ENCODE data around the gene CAMSAP2. TPM values are rescaled to one million over a fixed set of nuclear protein-coding genes. Genes with fewer than 3 reads are reported as not detected.

The CAMSAP2 gene
- total RNA-seq, 1 experiment from 2014 or later: 28.6 TPM

DNA sequence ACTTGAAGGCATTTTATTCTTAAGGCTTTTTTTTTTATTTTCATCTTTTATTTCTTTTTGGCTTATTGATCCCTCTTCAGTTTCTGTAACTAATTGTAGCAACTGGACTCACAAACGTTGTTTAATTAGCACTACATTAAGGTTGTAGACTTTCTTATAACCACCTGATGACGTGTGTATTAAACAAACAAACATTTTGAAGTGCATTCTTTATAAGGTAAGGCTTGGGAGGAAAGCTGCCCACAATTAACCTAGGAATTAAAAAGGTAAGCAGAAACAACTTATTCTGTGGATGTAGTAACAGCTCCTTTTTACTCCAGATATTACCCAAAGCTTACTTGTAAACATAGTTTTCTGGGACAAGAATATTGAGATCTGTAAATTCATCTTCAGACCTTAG lies 55.0 kb downstream of the CAMSAP2 start:
- no TSS peak for BruUV-seq (replicated peaks)
- H3F3A ChIP-seq (ENCODE audit: low read length, unreplicated experiment): no peaks in the 10 kb centered on the region
- 0 out of 2 replicates have a peak, but pooled peaks cover 6% of the 10 kb centered on the region for H4K20me1 ChIP-seq (ENCODE audit: low read length)
- H3K4me1 ChIP-seq (ENCODE audit: insufficient read depth, low read length): peaks cover 8% of the 10 kb centered on the region
- H3K79me2 ChIP-seq (ENCODE audit: low read length): peaks cover 60% of the 10 kb centered on the region
- H3K27me3 ChIP-seq (ENCODE audit: low read length): no peaks in the 10 kb centered on the region
- CTCF ChIA-PET: interaction anchor here (1.4 kb wide), 1 partner anchor 35 kb away, joined by 6 read pairs; no protein-coding TSS in a partner anchor
- H3K27ac ChIP-seq (ENCODE audit: low read length): no peak overlapping the region
- ATAC-seq (no peak), DNase-seq (no peak)
- no peak overlapping the region for H3K4me2 ChIP-seq (ENCODE audit: low read length)
- no peak overlapping the region for H3K9ac ChIP-seq (ENCODE audit: low read length)
- H3K9me3 ChIP-seq (ENCODE audit: low read length): no peaks in the 10 kb centered on the region
- POLR2A ChIA-PET (ENCODE audit: unreplicated experiment): no interaction called here
- H3K4me3 ChIP-seq (ENCODE audit: low read length): no peak overlapping the region
- no peaks in the 10 kb centered on the region for H3K9me2 ChIP-seq (replicated peaks; ENCODE audit: low read length)
- H3K36me3 ChIP-seq (ENCODE audit: low read depth, low read length): peaks cover 12% of the 10 kb centered on the region; the same call in 1 of the 2 replicates
- intact Hi-C loops (cut with micrococcal nuclease): no loop called here
- no peak for TF ChIP-seq EZH2phosphoT487 (IDR thresholded peaks at IDR 0.05; ENCODE audit: borderline replicate concordance, low read length)
- no peak for TF ChIP-seq EZH2 (IDR thresholded peaks at IDR 0.05; ENCODE audit: low read length, unreplicated experiment)
- no peak for TF ChIP-seq CTCF (conservative IDR thresholded peaks at IDR 0.05; ENCODE audit: low read depth, low read length)
- H2AFZ ChIP-seq (ENCODE audit: low read length): no peak overlapping the region

DNA sequence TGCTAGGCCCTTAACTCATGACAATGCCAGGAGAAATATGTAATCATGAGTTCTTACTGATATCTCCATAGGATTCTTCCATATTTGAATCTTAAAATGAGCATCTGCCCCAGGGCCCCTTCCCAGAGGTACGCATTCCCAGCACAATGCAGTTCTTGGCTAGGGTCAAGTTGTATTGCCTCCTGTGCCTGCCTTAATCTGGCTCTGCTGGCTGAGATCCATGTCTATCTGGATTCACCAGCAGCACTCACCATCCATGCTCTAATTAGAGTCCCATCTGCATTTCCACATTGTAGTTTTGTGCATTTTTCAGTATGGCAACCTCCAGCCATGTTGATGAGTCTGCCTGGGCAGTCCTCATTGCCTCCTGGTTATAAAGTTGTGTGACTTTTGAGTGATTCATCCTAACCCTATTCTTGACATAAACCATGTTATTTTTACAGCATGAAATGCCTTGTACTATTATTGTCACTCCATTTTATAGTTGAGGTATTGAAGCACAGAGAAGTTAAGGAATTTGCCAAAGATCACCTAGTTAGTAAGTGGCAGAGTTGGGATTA lies 55.9 kb downstream of the CAMSAP2 start:
- no TSS peak for BruUV-seq (replicated peaks)
- H3K27ac ChIP-seq (ENCODE audit: low read length): no peak overlapping the region
- ATAC-seq: peak; percentile 76
- H3K4me3 ChIP-seq (ENCODE audit: low read length): no peak overlapping the region
- no peak overlapping the region for H2AFZ ChIP-seq (ENCODE audit: low read length)
- H3K4me2 ChIP-seq (ENCODE audit: low read length): no peak overlapping the region
- peaks cover 8% of the 10 kb centered on the region for H3K4me1 ChIP-seq (ENCODE audit: insufficient read depth, low read length)
- ChIA-PET POLR2A (ENCODE audit: unreplicated experiment) (no interaction called here), CTCF (no interaction called here)
- H3K9me3 ChIP-seq (ENCODE audit: low read length): no peaks in the 10 kb centered on the region
- H4K20me1 ChIP-seq (ENCODE audit: low read length): 0 out of 2 replicates have a peak, but pooled peaks cover 6% of the 10 kb centered on the region
- H3K79me2 ChIP-seq (ENCODE audit: low read length): peaks cover 57% of the 10 kb centered on the region
- H3K9ac ChIP-seq (ENCODE audit: low read length): no peak overlapping the region
- DNase-seq: peak; percentile 52
- no peaks in the 10 kb centered on the region for H3K9me2 ChIP-seq (replicated peaks; ENCODE audit: low read length)
- no peaks in the 10 kb centered on the region for H3F3A ChIP-seq (ENCODE audit: low read length, unreplicated experiment)
- H3K27me3 ChIP-seq (ENCODE audit: low read length): no peaks in the 10 kb centered on the region
- H3K36me3 ChIP-seq (ENCODE audit: low read depth, low read length): peaks cover 12% of the 10 kb centered on the region; the same call in 1 of the 2 replicates
- TF ChIP-seq EZH2 (IDR thresholded peaks at IDR 0.05; ENCODE audit: low read length, unreplicated experiment) (no peak), EZH2phosphoT487 (IDR thresholded peaks at IDR 0.05; ENCODE audit: borderline replicate concordance, low read length) (no peak), CTCF (conservative IDR thresholded peaks at IDR 0.05; ENCODE audit: low read depth, low read length) (no peak)
- intact Hi-C loops (cut with micrococcal nuclease): no loop called here

DNA sequence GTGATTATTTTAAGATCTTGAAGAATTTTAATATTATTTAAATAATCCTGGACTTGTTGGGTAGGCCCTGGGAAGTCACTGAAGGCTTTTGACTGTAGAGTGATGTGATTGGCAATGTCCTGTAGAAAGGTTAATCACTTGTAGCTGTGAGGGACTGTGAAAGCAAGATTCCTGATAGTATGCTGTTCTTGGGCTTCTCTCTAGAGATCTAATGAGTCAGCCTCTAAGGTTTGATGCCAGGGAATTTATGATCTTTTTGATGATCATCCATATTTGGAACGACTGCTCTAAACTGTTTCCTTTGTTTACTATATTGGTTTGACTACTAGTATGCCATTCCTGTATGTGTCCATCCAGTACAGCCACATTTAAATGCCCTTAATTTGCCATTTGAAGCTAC lies 56.5 kb downstream of the CAMSAP2 start:
- ATAC-seq (peak; percentile 86), DNase-seq (peak; percentile 67)
- Histone ChIP-seq H3K9me3 (ENCODE audit: low read length) (no peaks in the 10 kb centered on the region), H3K27ac (ENCODE audit: low read length) (no peak overlapping the region), H3F3A (ENCODE audit: low read length, unreplicated experiment) (no peaks in the 10 kb centered on the region), H3K9me2 (replicated peaks; ENCODE audit: low read length) (no peaks in the 10 kb centered on the region), H3K4me2 (ENCODE audit: low read length) (no peak overlapping the region), H3K36me3 (ENCODE audit: low read depth, low read length) (0 out of 2 replicates have a peak, but pooled peaks cover 12% of the 10 kb centered on the region), H3K9ac (ENCODE audit: low read length) (no peak overlapping the region), H3K4me1 (ENCODE audit: insufficient read depth, low read length) (peaks cover 8% of the 10 kb centered on the region), H2AFZ (ENCODE audit: low read length) (no peak overlapping the region), H3K27me3 (ENCODE audit: low read length) (no peaks in the 10 kb centered on the region), H3K79me2 (ENCODE audit: low read length) (peaks cover 56% of the 10 kb centered on the region), H4K20me1 (ENCODE audit: low read length) (0 out of 2 replicates have a peak, but pooled peaks cover 6% of the 10 kb centered on the region), H3K4me3 (ENCODE audit: low read length) (no peak overlapping the region)
- ChIA-PET POLR2A (ENCODE audit: unreplicated experiment) (no interaction called here), CTCF (no interaction called here)
- no peak for TF ChIP-seq CTCF (conservative IDR thresholded peaks at IDR 0.05; ENCODE audit: low read depth, low read length)
- no peak for TF ChIP-seq EZH2phosphoT487 (IDR thresholded peaks at IDR 0.05; ENCODE audit: borderline replicate concordance, low read length)
- no peak for TF ChIP-seq EZH2 (IDR thresholded peaks at IDR 0.05; ENCODE audit: low read length, unreplicated experiment)
- intact Hi-C loops (cut with micrococcal nuclease): no loop called here
- no TSS peak for BruUV-seq (replicated peaks)
